ENCODE measurements around the gene EIPR1.
"Not testable (repeated sequence)": the region's sequence is repeated elsewhere in the genome, so short reads cannot be mapped to it uniquely, and the experiment has no call there.

Gene EIPR1

DNA sequence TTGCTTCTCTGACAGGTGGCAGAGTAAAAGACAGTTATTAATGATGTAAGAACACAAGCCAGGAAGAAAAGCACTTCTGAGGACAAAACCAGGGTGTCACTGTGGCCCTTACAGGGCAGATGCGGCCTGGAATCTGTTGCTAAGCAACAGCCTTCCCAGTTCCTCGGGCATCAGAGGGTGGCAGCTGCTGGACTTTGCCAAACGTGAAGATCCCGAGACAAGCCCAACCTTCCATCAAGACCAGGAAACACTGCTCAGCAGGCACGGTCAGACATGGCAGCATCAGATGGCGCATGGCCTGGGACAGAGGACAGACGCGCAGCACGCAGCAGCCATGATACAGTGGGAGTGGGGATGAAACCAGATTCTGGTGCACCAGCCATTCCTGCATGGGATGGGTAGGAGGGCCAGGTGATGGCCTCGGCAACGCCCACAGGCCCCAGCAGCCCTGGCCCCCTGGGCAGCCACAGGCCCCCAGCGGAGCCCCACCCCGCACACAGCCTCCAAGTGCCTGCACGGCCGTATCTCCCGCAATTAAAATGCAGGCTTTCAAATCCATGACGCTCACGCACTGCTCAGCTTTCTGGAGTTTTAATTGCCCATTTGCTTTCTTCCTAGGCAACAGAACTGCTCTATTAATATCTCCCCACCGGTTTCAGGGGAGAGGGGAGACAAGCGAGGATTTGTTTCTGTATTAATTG is 89.0 kb downstream of the EIPR1 start:
- H3K4me2 ChIP-seq (ENCODE audit: low read length, poor library complexity, severe bottlenecking): no peak overlapping the region
- no peak overlapping the region for H2BK12ac ChIP-seq (ENCODE audit: low read length in 2 of 2)
- no peak overlapping the region for H3K18ac ChIP-seq (ENCODE audit: low read depth in 1 of 2, low read length in 2 of 2)
- H3K79me1 ChIP-seq (replicated peaks; ENCODE audit: low read length, poor library complexity, severe bottlenecking): peaks cover 62% of the 10 kb centered on the region
- peaks cover 3% of the 10 kb centered on the region for H3K4me1 ChIP-seq (ENCODE audit: control insufficient read depth, insufficient read depth, low read depth, low read length)
- no peak for DNase-seq
- no peak overlapping the region for H2BK15ac ChIP-seq (ENCODE audit: low read depth, poor library complexity, severe bottlenecking)
- 98% methylated on average over 19 of the region's 20 CpGs for WGBS
- H2AFZ ChIP-seq (ENCODE audit: low read depth, low read length): no peak overlapping the region
- H3K27ac ChIP-seq (ENCODE audit: low read length, poor library complexity, severe bottlenecking): no peak overlapping the region
- no peak overlapping the region for H2BK120ac ChIP-seq (ENCODE audit: low read depth, low read length)
- H3K14ac ChIP-seq (ENCODE audit: low read length in 2 of 2): peak overlapping the region in 1 of 2 experiments; percentile 51
- H3K27me3 ChIP-seq (ENCODE audit: control insufficient read depth in 1 of 2, insufficient read depth in 1 of 2, low read length in 2 of 2): no peaks in the 10 kb centered on the region
- H3K4me3 ChIP-seq (ENCODE audit: insufficient read depth in 1 of 2, low read depth in 1 of 2, low read length in 2 of 2): no peak overlapping the region
- H2BK5ac ChIP-seq (ENCODE audit: low read depth, low read length, poor library complexity, severe bottlenecking): no peak overlapping the region
- H2AK5ac ChIP-seq (ENCODE audit: low read length, severe bottlenecking): no peak overlapping the region
- no peaks in the 10 kb centered on the region for H3K9me3 ChIP-seq (ENCODE audit: control insufficient read depth, low read length)
- no peak overlapping the region for H4K8ac ChIP-seq (ENCODE audit: low read length)
- H3K9ac ChIP-seq (ENCODE audit: low read length): no peak overlapping the region
- no peak overlapping the region for H3K4ac ChIP-seq (ENCODE audit: low read depth in 1 of 2, low read length in 2 of 2)
- no peak overlapping the region for H4K91ac ChIP-seq (ENCODE audit: low read length)
- H3K23ac ChIP-seq (ENCODE audit: low read length in 2 of 2): no peak overlapping the region
- peaks cover 0 to 21% of the 10 kb centered on the region in 2 experiments for H3K36me3 ChIP-seq (ENCODE audit: control insufficient read depth in 1 of 2, insufficient read depth in 2 of 2, low read depth in 1 of 2, low read length in 2 of 2)

DNA sequence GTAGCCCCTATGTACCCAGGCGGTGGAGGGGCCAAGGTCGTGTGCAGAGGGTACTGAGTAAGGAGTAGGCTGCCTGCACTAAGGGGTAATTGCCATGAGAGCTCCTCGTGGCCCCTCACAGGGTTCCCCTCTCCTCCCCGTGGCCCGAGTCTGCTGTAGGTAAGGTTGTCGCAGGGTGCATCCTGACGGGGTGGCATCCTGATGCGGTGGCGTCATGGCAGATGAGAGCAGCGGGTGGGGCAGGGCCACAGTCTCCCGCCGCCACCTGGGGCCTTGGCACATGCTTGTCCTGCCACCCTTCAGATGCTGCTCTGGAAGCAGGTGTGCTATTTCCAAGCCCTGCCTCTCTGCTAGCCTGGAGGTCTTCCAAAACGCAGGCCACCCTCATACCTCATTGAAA is 89.7 kb downstream of the EIPR1 start:
- no peak overlapping the region for H2AFZ ChIP-seq (ENCODE audit: low read depth, low read length)

DNA sequence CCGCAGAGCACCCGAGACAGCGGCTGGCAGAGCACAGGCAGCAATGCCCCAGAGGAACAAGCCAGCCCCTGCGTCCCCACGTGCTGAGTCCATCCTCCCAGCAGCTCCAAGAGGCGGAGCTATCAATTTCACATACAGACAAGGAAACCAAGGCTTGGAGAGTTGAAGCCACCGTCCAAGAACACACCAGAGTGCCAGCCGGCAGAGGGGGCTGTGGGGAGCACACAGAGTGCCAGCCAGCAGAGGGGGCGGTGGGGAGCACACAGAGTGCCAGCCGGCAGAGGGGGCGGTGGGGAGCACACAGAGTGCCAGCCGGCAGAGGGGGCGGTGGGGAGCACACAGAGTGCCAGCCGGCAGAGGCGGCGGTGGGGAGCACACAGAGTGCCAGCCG is 91.0 kb downstream of the EIPR1 start:
- H3K4me3 ChIP-seq (ENCODE audit: insufficient read depth in 1 of 2, low read depth in 1 of 2, low read length in 2 of 2); H3K27me3 ChIP-seq (ENCODE audit: control insufficient read depth in 1 of 2, insufficient read depth in 1 of 2, low read length in 2 of 2); H2BK120ac ChIP-seq (ENCODE audit: low read depth, low read length); H3K4me2 ChIP-seq (ENCODE audit: low read length, poor library complexity, severe bottlenecking); H3K27ac ChIP-seq (ENCODE audit: low read length, poor library complexity, severe bottlenecking); H3K14ac ChIP-seq (ENCODE audit: low read length in 2 of 2); H2BK12ac ChIP-seq (ENCODE audit: low read length in 2 of 2); H4K8ac ChIP-seq (ENCODE audit: low read length); H3K4me1 ChIP-seq (ENCODE audit: control insufficient read depth, insufficient read depth, low read depth, low read length); H2BK15ac ChIP-seq (ENCODE audit: low read depth, poor library complexity, severe bottlenecking); H3K4ac ChIP-seq (ENCODE audit: low read depth in 1 of 2, low read length in 2 of 2); DNase-seq; H3K18ac ChIP-seq (ENCODE audit: low read depth in 1 of 2, low read length in 2 of 2); H2AK5ac ChIP-seq (ENCODE audit: low read length, severe bottlenecking); H4K91ac ChIP-seq (ENCODE audit: low read length); H3K9me3 ChIP-seq (ENCODE audit: control insufficient read depth, low read length); H3K9ac ChIP-seq (ENCODE audit: low read length); H3K23ac ChIP-seq (ENCODE audit: low read length in 2 of 2); H2BK5ac ChIP-seq (ENCODE audit: low read depth, low read length, poor library complexity, severe bottlenecking); H2AFZ ChIP-seq (ENCODE audit: low read depth, low read length): not testable (repeated sequence)
- 88% methylated on average over 14 of the region's 17 CpGs for WGBS
- H3K79me1 ChIP-seq (replicated peaks; ENCODE audit: low read length, poor library complexity, severe bottlenecking): peaks cover 57% of the 10 kb centered on the region
- H3K36me3 ChIP-seq (ENCODE audit: control insufficient read depth in 1 of 2, insufficient read depth in 2 of 2, low read depth in 1 of 2, low read length in 2 of 2): peaks cover 0 to 24% of the 10 kb centered on the region in 2 experiments

More for the DNA sequence above, 89.7 kb downstream of the EIPR1 start:
- no peak for DNase-seq
- no peak overlapping the region for H3K4me2 ChIP-seq (ENCODE audit: low read length, poor library complexity, severe bottlenecking)
- no peak overlapping the region for H3K14ac ChIP-seq (ENCODE audit: low read length in 2 of 2)
- H3K27me3 ChIP-seq (ENCODE audit: control insufficient read depth in 1 of 2, insufficient read depth in 1 of 2, low read length in 2 of 2): no peaks in the 10 kb centered on the region
- peaks cover 0 to 20% of the 10 kb centered on the region in 2 experiments for H3K36me3 ChIP-seq (ENCODE audit: control insufficient read depth in 1 of 2, insufficient read depth in 2 of 2, low read depth in 1 of 2, low read length in 2 of 2)
- no peak overlapping the region for H3K4ac ChIP-seq (ENCODE audit: low read depth in 1 of 2, low read length in 2 of 2)
- no peak overlapping the region for H3K27ac ChIP-seq (ENCODE audit: low read length, poor library complexity, severe bottlenecking)
- H3K79me1 ChIP-seq (replicated peaks; ENCODE audit: low read length, poor library complexity, severe bottlenecking): peaks cover 62% of the 10 kb centered on the region
- H3K9me3 ChIP-seq (ENCODE audit: control insufficient read depth, low read length): no peaks in the 10 kb centered on the region
- H2AK5ac ChIP-seq (ENCODE audit: low read length, severe bottlenecking): no peak overlapping the region
- H3K23ac ChIP-seq (ENCODE audit: low read length in 2 of 2): no peak overlapping the region
- no peak overlapping the region for H3K18ac ChIP-seq (ENCODE audit: low read depth in 1 of 2, low read length in 2 of 2)
- WGBS: 98% methylated on average over 13 of the region's 13 CpGs
- H3K4me3 ChIP-seq (ENCODE audit: insufficient read depth in 1 of 2, low read depth in 1 of 2, low read length in 2 of 2): no peak overlapping the region
- no peak overlapping the region for H2BK12ac ChIP-seq (ENCODE audit: low read length in 2 of 2)
- H2BK15ac ChIP-seq (ENCODE audit: low read depth, poor library complexity, severe bottlenecking): no peak overlapping the region
- no peak overlapping the region for H2BK5ac ChIP-seq (ENCODE audit: low read depth, low read length, poor library complexity, severe bottlenecking)
- H4K8ac ChIP-seq (ENCODE audit: low read length): no peak overlapping the region
- H4K91ac ChIP-seq (ENCODE audit: low read length): no peak overlapping the region
- H3K4me1 ChIP-seq (ENCODE audit: control insufficient read depth, insufficient read depth, low read depth, low read length): peaks cover 8% of the 10 kb centered on the region
- H2BK120ac ChIP-seq (ENCODE audit: low read depth, low read length): no peak overlapping the region
- H3K9ac ChIP-seq (ENCODE audit: low read length): no peak overlapping the region

DNA sequence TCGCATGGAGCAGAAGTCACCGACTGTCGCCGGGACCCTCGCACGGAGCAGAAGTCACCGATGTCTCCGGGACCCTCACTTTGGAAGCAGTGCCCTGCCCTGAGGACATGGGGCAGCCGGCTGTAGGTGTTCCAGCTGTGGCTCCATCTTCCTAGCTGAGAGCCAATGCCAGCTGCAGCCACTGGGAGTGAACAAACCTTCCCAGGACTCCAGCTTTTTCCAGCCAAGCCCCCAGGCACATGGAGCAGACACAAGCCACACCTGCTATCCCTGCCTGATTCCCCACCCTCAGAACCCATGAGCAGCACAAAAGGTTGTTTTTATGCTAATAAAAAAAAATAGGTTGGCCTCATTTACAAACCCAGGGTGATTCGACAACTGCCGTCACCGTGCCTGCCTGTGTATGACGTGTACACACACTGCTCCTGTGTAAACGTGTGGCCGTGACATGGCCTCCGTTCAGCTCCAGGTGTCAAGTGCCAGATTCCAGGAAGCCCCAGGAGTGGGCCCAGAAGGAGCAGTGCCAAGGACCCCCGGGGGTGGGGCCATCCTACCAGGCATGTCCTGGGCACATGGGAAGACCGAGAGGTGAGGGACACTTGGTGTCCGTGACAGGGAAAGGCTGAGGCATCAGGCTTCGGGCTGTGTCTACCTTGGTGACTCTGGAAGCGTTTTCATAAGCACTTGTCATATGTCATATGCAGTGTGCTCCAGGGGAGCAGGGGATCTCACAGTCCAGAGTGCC is 91.5 kb downstream of the EIPR1 start:
- H2BK12ac ChIP-seq (ENCODE audit: low read length in 2 of 2): no peak overlapping the region
- no peak for DNase-seq
- H2BK5ac ChIP-seq (ENCODE audit: low read depth, low read length, poor library complexity, severe bottlenecking): no peak overlapping the region
- H2BK120ac ChIP-seq (ENCODE audit: low read depth, low read length): no peak overlapping the region
- no peak overlapping the region for H3K9ac ChIP-seq (ENCODE audit: low read length)
- H3K14ac ChIP-seq (ENCODE audit: low read length in 2 of 2): no peak overlapping the region
- 96% methylated on average over 21 of the region's 21 CpGs for WGBS
- peaks cover 55% of the 10 kb centered on the region for H3K79me1 ChIP-seq (replicated peaks; ENCODE audit: low read length, poor library complexity, severe bottlenecking)
- H3K23ac ChIP-seq (ENCODE audit: low read length in 2 of 2): no peak overlapping the region
- H2AK5ac ChIP-seq (ENCODE audit: low read length, severe bottlenecking): no peak overlapping the region
- no peaks in the 10 kb centered on the region for H3K9me3 ChIP-seq (ENCODE audit: control insufficient read depth, low read length)
- H3K4me1 ChIP-seq (ENCODE audit: control insufficient read depth, insufficient read depth, low read depth, low read length): peaks cover 8% of the 10 kb centered on the region
- H4K8ac ChIP-seq (ENCODE audit: low read length): no peak overlapping the region
- H3K4me2 ChIP-seq (ENCODE audit: low read length, poor library complexity, severe bottlenecking): no peak overlapping the region
- H3K4me3 ChIP-seq (ENCODE audit: insufficient read depth in 1 of 2, low read depth in 1 of 2, low read length in 2 of 2): no peak overlapping the region
- H2BK15ac ChIP-seq (ENCODE audit: low read depth, poor library complexity, severe bottlenecking): no peak overlapping the region
- H3K27ac ChIP-seq (ENCODE audit: low read length, poor library complexity, severe bottlenecking): no peak overlapping the region
- H4K91ac ChIP-seq (ENCODE audit: low read length): no peak overlapping the region
- no peak overlapping the region for H3K4ac ChIP-seq (ENCODE audit: low read depth in 1 of 2, low read length in 2 of 2)
- H3K27me3 ChIP-seq (ENCODE audit: control insufficient read depth in 1 of 2, insufficient read depth in 1 of 2, low read length in 2 of 2): no peaks in the 10 kb centered on the region
- H3K36me3 ChIP-seq (ENCODE audit: control insufficient read depth in 1 of 2, insufficient read depth in 2 of 2, low read depth in 1 of 2, low read length in 2 of 2): peaks cover 0 to 24% of the 10 kb centered on the region in 2 experiments
- H2AFZ ChIP-seq (ENCODE audit: low read depth, low read length): no peak overlapping the region
- no peak overlapping the region for H3K18ac ChIP-seq (ENCODE audit: low read depth in 1 of 2, low read length in 2 of 2)
